AG09319 (cell line): ENCODE measurements around the gene SEC16A.

Experiments
- DNase-seq: peaks from one replicate; pipeline ENCODE4 v3.0.0-alpha.2; 2010; ENCODE audit warnings: low read depth; ENCODE audit errors: extremely low read depth
- CTCF ChIP-seq: IDR thresholded peaks from 2 replicates; pipeline ENCODE4 v1.5.1; 2011; ENCODE audit warnings: low read depth, mild to moderate bottlenecking, inconsistent platforms, low read length, moderate library complexity

The SEC16A gene

GRCh38 chr9:136453326-136453725 is 29.5 kb downstream of the SEC16A start:
- no peak for DNase-seq
- TF ChIP-seq CTCF = no peak

GRCh38 chr9:136451221-136451877 is 31.5 kb downstream of the SEC16A start:
- DNase-seq = no peak
- no peak for TF ChIP-seq CTCF

- TF ChIP-seq CTCF = no peak
- no peak for DNase-seq
Observed at GRCh38 chr9:136448655-136449054, 34.2 kb downstream of the SEC16A start.

GRCh38 chr9:136447173-136447778 is 35.6 kb downstream of the SEC16A start:
- no peak for DNase-seq
- TF ChIP-seq CTCF = no peak

- DNase-seq = no peak
- no peak for TF ChIP-seq CTCF
Observed at GRCh38 chr9:136445799-136446198, 37.0 kb downstream of the SEC16A start.

GRCh38 chr9:136444102-136444501 is 38.7 kb downstream of the SEC16A start:
- no peak for TF ChIP-seq CTCF
- no peak for DNase-seq

GRCh38 chr9:136443687-136444086 is 39.2 kb downstream of the SEC16A start:
- TF ChIP-seq CTCF = no peak
- no peak for DNase-seq
